H1 (cell line): Measurements from ENCODE around the gene NT5DC1. TPM values are rescaled to one million over a fixed set of nuclear protein-coding genes. Genes with fewer than 3 reads are reported as not detected.

Experiments
- CTCF ChIA-PET: fragments of 300-600 bp; sonication (Branson Sonifier 250); formaldehyde crosslinking; loops from one replicate; lab custom pipeline; 2021; ENCODE audit not compliant: partially characterized antibody; lab: Charles Lee
- POLR2A ChIA-PET: fragments of 300-600 bp; sonication (Branson Sonifier 250); formaldehyde crosslinking; loops from one replicate; lab custom pipeline; 2021; ENCODE audit warnings: inconsistent platforms; ENCODE audit not compliant: partially characterized antibody; lab: Charles Lee
- DNase-seq, 2 experiments: peaks; one replicate each; pipeline versions ENCODE4 v3.0.0 to v3.0.0-alpha.2; 2010 to 2022; ENCODE audit warnings: low spot score in 2 of 2, low read depth in 1 of 2, mixed read lengths in 1 of 2
- FAIRE-seq: peaks from 2 replicates; lab custom pipeline; 2011; peaks lifted over from hg19 to GRCh38; lab: Jason Lieb, UNC
- H2AFZ ChIP-seq: 2 replicates; pipeline ENCODE4 v1.8.1; 2012; ENCODE audit warnings: low read length, inconsistent platforms
- H2AK5ac ChIP-seq: 2 replicates; pipeline ENCODE4 v1.6.1; 2013; ENCODE audit warnings: low read depth, low read length
- H2BK120ac ChIP-seq: replicated peaks from 2 replicates; pipeline ENCODE3; 2013; ENCODE audit warnings: low read depth, low read length, inconsistent platforms
- H2BK12ac ChIP-seq: 2 replicates; pipeline ENCODE4 v1.6.1; 2013; ENCODE audit warnings: low read depth, low read length
- H2BK15ac ChIP-seq: 2 replicates; pipeline ENCODE4 v1.6.1; 2013; ENCODE audit warnings: low read length
- H2BK20ac ChIP-seq: 2 replicates; pipeline ENCODE4 v1.6.1; 2013; ENCODE audit warnings: low read length
- H2BK5ac ChIP-seq: 2 replicates; pipeline ENCODE4 v1.6.1; 2013; ENCODE audit warnings: low read depth, low read length
- H3K14ac ChIP-seq: 2 replicates; pipeline ENCODE4 v1.6.1; 2013; ENCODE audit warnings: inconsistent platforms; ENCODE audit not compliant: insufficient read length
- H3K18ac ChIP-seq: 2 replicates; pipeline ENCODE4 v1.6.1; 2013; ENCODE audit warnings: low read length; ENCODE audit errors: extremely low read depth
- H3K23ac ChIP-seq: 2 replicates; pipeline ENCODE4 v1.6.1; 2013; ENCODE audit warnings: inconsistent platforms; ENCODE audit not compliant: insufficient read length
- H3K23me2 ChIP-seq: 2 replicates; pipeline ENCODE4 v1.6.1; 2013; ENCODE audit warnings: low read depth, low read length
- H3K27ac ChIP-seq: 2 replicates; pipeline ENCODE4 v1.6.1; 2011; ENCODE audit warnings: low read depth, low read length, inconsistent platforms
- H3K27me3 ChIP-seq, 4 experiments: replicated peaks in 1 of 4; 1 replicate in 1 of 4; 2 replicates in 3 of 4; pipeline versions ENCODE4 v1.6.1 to v1.8.1; 2011 to 2013; ENCODE audit warnings: low read length in 3 of 4, mild to moderate bottlenecking in 3 of 4, inconsistent platforms in 2 of 4, mixed read lengths in 2 of 4, moderate library complexity in 1 of 4; ENCODE audit not compliant: control insufficient read depth in 3 of 4, insufficient read depth in 3 of 4; ENCODE audit errors: extremely low read depth in 1 of 4
- H3K36me3 ChIP-seq, 4 experiments: 2 replicates each; pipeline versions ENCODE4 v1.6.1 to v1.8.1; 2011 to 2013; ENCODE audit warnings: mild to moderate bottlenecking in 4 of 4, low read length in 3 of 4, moderate library complexity in 2 of 4, control low read depth in 1 of 4, inconsistent platforms in 1 of 4; ENCODE audit not compliant: insufficient read depth in 4 of 4, control insufficient read depth in 2 of 4
- H3K4ac ChIP-seq: replicated peaks from 2 replicates; pipeline ENCODE3; 2013; ENCODE audit warnings: low read length, low read depth, mixed read lengths, inconsistent platforms; ENCODE audit not compliant: insufficient read length
- H3K4me1 ChIP-seq, 4 experiments: replicated peaks in 1 of 4; 1 replicate in 1 of 4; 2 replicates in 3 of 4; pipeline versions ENCODE4 v1.6.1 to v1.8.1; 2011 to 2013; ENCODE audit warnings: low read length in 3 of 4, inconsistent platforms in 2 of 4, mixed read lengths in 1 of 4; ENCODE audit not compliant: insufficient read depth in 4 of 4, control insufficient read depth in 3 of 4
- H3K4me2 ChIP-seq, 2 experiments: 2 replicates each; pipeline versions ENCODE4 v1.6.1 to v1.8.1; 2011 to 2013; ENCODE audit warnings: low read depth in 2 of 2, low read length in 2 of 2, control low read depth in 1 of 2, inconsistent platforms in 1 of 2, mild to moderate bottlenecking in 1 of 2; ENCODE audit not compliant: insufficient read depth in 1 of 2
- H3K4me3 ChIP-seq, 4 experiments: fragments of 200-600, 300-600 bp in 1 of 4; sonication (generic), shearing (Covaris generic), sonication (Bioruptor Twin) in 1 of 4; 2 replicates each; pipeline versions ENCODE4 v1.5.1 to v1.8.1; 2011 to 2016; ENCODE audit warnings: low read length in 4 of 4, low read depth in 3 of 4, control low read depth in 2 of 4, inconsistent platforms in 2 of 4, mild to moderate bottlenecking in 2 of 4, mixed read lengths in 1 of 4, moderate library complexity in 1 of 4; ENCODE audit not compliant: insufficient read depth in 2 of 4; ENCODE audit errors: extremely low read depth in 1 of 4
- H3K56ac ChIP-seq: replicated peaks from 2 replicates; pipeline ENCODE3; 2013; ENCODE audit warnings: low read depth, mild to moderate bottlenecking, mixed read lengths, low read length, inconsistent platforms; ENCODE audit not compliant: insufficient read length
- H3K79me1 ChIP-seq: 2 replicates; pipeline ENCODE4 v1.6.1; 2013; ENCODE audit warnings: low read depth, low read length, control low read depth
- H3K79me2 ChIP-seq, 2 experiments: 2 replicates each; pipeline versions ENCODE4 v1.6.1 to v1.8.1; 2012 to 2013; ENCODE audit warnings: low read length in 2 of 2, mild to moderate bottlenecking in 2 of 2, inconsistent platforms in 1 of 2; ENCODE audit not compliant: insufficient read depth in 2 of 2, control insufficient read depth in 1 of 2
- H3K9ac ChIP-seq, 4 experiments: replicated peaks in 1 of 4; 1 replicate in 1 of 4; 2 replicates in 3 of 4; pipeline versions ENCODE4 v1.6.1 to v1.8.1; 2011 to 2013; ENCODE audit warnings: low read depth in 3 of 4, low read length in 3 of 4, control low read depth in 2 of 4, mild to moderate bottlenecking in 2 of 4, moderate library complexity in 2 of 4, inconsistent platforms in 1 of 4; ENCODE audit errors: extremely low read depth in 1 of 4
- H3K9me3 ChIP-seq, 2 experiments: 2 replicates each; pipeline versions ENCODE4 v1.6.1 to v1.8.1; 2012 to 2013; ENCODE audit warnings: mild to moderate bottlenecking in 2 of 2, moderate library complexity in 2 of 2, control low read depth in 1 of 2, inconsistent platforms in 1 of 2, low read depth in 1 of 2, low read length in 1 of 2, mixed read lengths in 1 of 2; ENCODE audit not compliant: insufficient read depth in 2 of 2
- H4K20me1 ChIP-seq, 2 experiments: replicated peaks in 1 of 2; 2 replicates each; pipeline versions ENCODE3 to v1.8.1; 2011 to 2013; ENCODE audit warnings: inconsistent platforms in 2 of 2, low read length in 2 of 2, mild to moderate bottlenecking in 1 of 2; ENCODE audit not compliant: insufficient read depth in 2 of 2, control insufficient read depth in 1 of 2
- H4K5ac ChIP-seq: 2 replicates; pipeline ENCODE4 v1.6.1; 2013; ENCODE audit warnings: low read length, low read depth, mixed read lengths, inconsistent platforms; ENCODE audit not compliant: insufficient read length
- H4K8ac ChIP-seq: 2 replicates; pipeline ENCODE4 v1.8.0; 2013; ENCODE audit warnings: mild to moderate bottlenecking, moderate library complexity, low read length, inconsistent platforms; ENCODE audit not compliant: insufficient read depth; ENCODE audit errors: extremely low read depth
- H4K91ac ChIP-seq: replicated peaks from 2 replicates; pipeline ENCODE3; 2013; ENCODE audit warnings: low read length, mixed read lengths, inconsistent platforms; ENCODE audit not compliant: insufficient read length
- BRCA1 ChIP-seq: IDR thresholded peaks from 2 replicates; pipeline ENCODE4 v1.6.1; 2012; ENCODE audit warnings: low read depth, low read length, improper control_type of control experiment
- HDAC2 ChIP-seq, 2 experiments: fragments of 300-600 bp in 1 of 2; sonication (generic) in 1 of 2; IDR thresholded peaks; 2 replicates each; pipeline ENCODE4 v1.6.1; 2011 to 2012; ENCODE audit warnings: low read depth in 2 of 2, low read length in 2 of 2, mild to moderate bottlenecking in 2 of 2, moderate library complexity in 2 of 2, borderline replicate concordance in 1 of 2, inconsistent platforms in 1 of 2
- JUN ChIP-seq: IDR thresholded peaks from 2 replicates; pipeline ENCODE4 v1.6.1; 2011; ENCODE audit warnings: low read depth, mild to moderate bottlenecking, improper control_type of control experiment, low read length
- KDM4A ChIP-seq: IDR thresholded peaks from one replicate; pipeline ENCODE4 v1.7.1; 2012; ENCODE audit warnings: low read depth, mild to moderate bottlenecking, moderate library complexity, low read length, inconsistent platforms; ENCODE audit not compliant: severe bottlenecking
- POU5F1 ChIP-seq: IDR thresholded peaks from 2 replicates; pipeline ENCODE4 v1.6.1; 2011; ENCODE audit warnings: low read depth, mild to moderate bottlenecking, low read length, moderate library complexity
- SRF ChIP-seq: IDR thresholded peaks from 2 replicates; pipeline ENCODE4 v1.6.1; 2011; ENCODE audit warnings: mild to moderate bottlenecking, low read depth, low read length, moderate library complexity
- TCF12 ChIP-seq: IDR thresholded peaks from 2 replicates; pipeline ENCODE4 v1.6.1; 2011; ENCODE audit warnings: low read depth, mild to moderate bottlenecking, low read length
- USF2 ChIP-seq: IDR thresholded peaks from 2 replicates; pipeline ENCODE4 v1.6.1; 2011; ENCODE audit warnings: low read length, improper control_type of control experiment
- ZNF274 ChIP-seq: IDR thresholded peaks from 2 replicates; pipeline ENCODE4 v1.7.0; 2012; ENCODE audit warnings: low read length, borderline replicate concordance; ENCODE audit errors: extremely low read depth
- WGBS, 2 experiments: shearing (Covaris generic) in 1 of 2; methylation state at CpG; one replicate each; pipeline versions ENCODE4 v1.1.6 to v1.1.7; 2013 to 2015; ENCODE audit warnings: low lambda C conversion rate in 2 of 2, mixed read lengths in 2 of 2, inconsistent platforms in 1 of 2, low coverage in 1 of 2, missing lambda C conversion rate in 1 of 2; ENCODE audit not compliant: insufficient replicate concordance in 2 of 2, insufficient coverage in 1 of 2, insufficient read length in 1 of 2; ENCODE audit errors: extremely low coverage in 1 of 2, missing lambda C conversion rate in 1 of 2; 5-methylcytosine and 5-hydroxymethylcytosine counted together
- polyA plus RNA-seq, 7 experiments: library from polyadenylated mRNA; depleted of rRNA in 3 of 7; stranded (reverse) in 5 of 7; unstranded in 2 of 7; fragments of >200 nt in 5 of 7; fragments of 200-250 nt in 2 of 7; gene quantifications; 1 replicate in 5 of 7; 2 replicates in 1 of 7; 4 replicates in 1 of 7; pipeline versions ENCODE4 v1.2.1 to v1.2.3, GENCODE V29; 2011 to 2013; ENCODE audit warnings: missing spikeins in 2 of 7, mixed read lengths in 2 of 7
- total RNA-seq: library from RNA; stranded (reverse); fragmentation: NEBNext Ultra II Directional; extraction: Animal tissue kit (Norgen Biotek cat#: 25700); gene quantifications from 2 replicates; pipeline ENCODE4 v1.2.1, GENCODE V29; 2021

Gene NT5DC1
- total and polyA plus RNA-seq, 2 of the 8 experiments (the other 6 are each of a cell fraction or from before 2014, with no cell fraction given) = 25.3 to 72.7 TPM

DNA sequence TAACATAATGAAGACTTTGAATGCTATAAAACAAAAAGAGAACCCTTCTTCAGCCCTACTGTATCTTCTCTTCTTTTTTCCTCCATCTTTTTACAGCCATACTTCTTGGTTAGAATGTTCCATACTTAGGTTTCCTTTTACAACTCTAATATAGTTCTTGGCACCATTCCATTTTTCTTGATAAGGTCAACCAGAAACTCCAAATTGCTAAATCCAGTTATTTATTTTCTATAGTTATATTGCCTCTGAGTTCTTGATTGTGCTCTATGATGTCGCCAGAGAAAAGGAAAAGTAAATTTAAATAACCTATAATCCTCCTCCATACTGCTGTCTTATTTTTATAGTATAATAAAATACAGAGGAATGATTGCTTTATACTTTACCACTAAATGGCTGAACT is 52.0 kb downstream of the NT5DC1 start:
- no peak overlapping the region for H3K18ac ChIP-seq
- POLR2A ChIA-PET = no interaction called here
- no peaks in the 10 kb centered on the region for H3K79me1 ChIP-seq
- H3K4me2 ChIP-seq = no peak overlapping the region
- H2BK120ac ChIP-seq = no peak overlapping the region
- no peak overlapping the region for H3K4me3 ChIP-seq
- no peak overlapping the region for H3K56ac ChIP-seq
- H2BK20ac ChIP-seq = no peak overlapping the region
- H3K23me2 ChIP-seq = no peaks in the 10 kb centered on the region
- H2BK12ac ChIP-seq = no peak overlapping the region
- H3K36me3 ChIP-seq = no peaks in the 10 kb centered on the region
- no peaks in the 10 kb centered on the region for H4K20me1 ChIP-seq
- no peak overlapping the region for H2BK5ac ChIP-seq
- H3K27ac ChIP-seq = no peak overlapping the region
- no peak overlapping the region for H2BK15ac ChIP-seq
- no peak overlapping the region for H2AFZ ChIP-seq
- no peak overlapping the region for H4K5ac ChIP-seq
- H3K4me1 ChIP-seq = no peaks in the 10 kb centered on the region
- no peak overlapping the region for H4K8ac ChIP-seq
- no peak overlapping the region for H4K91ac ChIP-seq
- H3K23ac ChIP-seq = no peak overlapping the region
- H3K27me3 ChIP-seq = no peaks in the 10 kb centered on the region
- CTCF ChIA-PET = no interaction called here
- H3K4ac ChIP-seq = no peak overlapping the region
- H3K79me2 ChIP-seq = no peaks in the 10 kb centered on the region
- FAIRE-seq = no peak
- H3K9me3 ChIP-seq = no peaks in the 10 kb centered on the region
- no peak overlapping the region for H2AK5ac ChIP-seq
- WGBS, 2 experiments = 86% methylated on average over 1 of the region's 1 CpG; no CpG with 5 or more reads in 1 of the 2 experiments
- TF ChIP-seq SRF (no peak), POU5F1 (no peak), ZNF274 (no peak), BRCA1 (no peak), JUN (no peak), USF2 (no peak), TCF12 (no peak), HDAC2 (IDR thresholded peaks at IDR 0.05; ENCODE audit: borderline replicate concordance in 1 of 2, low read depth in 2 of 2, low read length in 2 of 2) (no peak), KDM4A (no peak)
- no peak for DNase-seq
- no peak overlapping the region for H3K14ac ChIP-seq
- no peak overlapping the region for H3K9ac ChIP-seq
